RWPE1 (cell line): ENCODE data around the gene MRPS33.
"Not testable (repeated sequence)": the region's sequence is repeated elsewhere in the genome, so short reads cannot be mapped to it uniquely, and the experiment has no call there.

Experiments
- CTCF ChIA-PET: fragments of 350-600 bp; sonication (Branson Sonifier 250); formaldehyde crosslinking; extraction: SDS; loops from one replicate; lab custom pipeline; 2021; lab: Yijun Ruan, JAX
- POLR2A ChIA-PET: fragments of 400-600 bp; formaldehyde crosslinking; extraction: SDS; loops from one replicate; lab custom pipeline; 2020; ENCODE audit warnings: antibody characterized with exemption; ENCODE audit not compliant: low non-redundant PET; lab: Yijun Ruan, JAX
- DNase-seq: peaks from one replicate; pipeline ENCODE4 v3.0.0; 2012; ENCODE audit warnings: low spot score
- H3K27ac ChIP-seq: fragments of 450-650 bp; 2 replicates; pipeline ENCODE4 v1.5.1; 2017
- CTCF ChIP-seq: fragments of 450-650 bp; conservative IDR thresholded peaks from 2 replicates; pipeline ENCODE4 v1.5.1; 2017; ENCODE audit warnings: low read depth, mild to moderate bottlenecking

Gene MRPS33

GRCh38 chr7:141043616-141044015, 28.9 kb upstream of the MRPS33 start:
- no peak for DNase-seq
- H3K27ac ChIP-seq, result no peak overlapping the region
- ChIA-PET CTCF (no interaction called here), POLR2A (no interaction called here)
- TF ChIP-seq CTCF, result no peak

GRCh38 chr7:141042222-141043193, 27.8 kb upstream of the MRPS33 start:
- DNase-seq, result no peak
- no peak overlapping the region for H3K27ac ChIP-seq
- TF ChIP-seq CTCF, result no peak
- ChIA-PET POLR2A (interaction anchor here (0.6 kb wide), 1 partner anchor 366 kb away, joined by 4 read pairs; no protein-coding TSS in a partner anchor), CTCF (no interaction called here)

- POLR2A ChIA-PET, result no interaction called here
- no peak for DNase-seq
These were observed 24.6 kb upstream of the MRPS33 start for GRCh38 chr7:141039376-141039775.

GRCh38 chr7:141038100-141038499, 23.3 kb upstream of the MRPS33 start:
- DNase-seq, CTCF ChIA-PET, POLR2A ChIA-PET, H3K27ac ChIP-seq: not testable (repeated sequence)

More at GRCh38 chr7:141039376-141039775, 24.6 kb upstream of the MRPS33 start:
- no peak for TF ChIP-seq CTCF
- H3K27ac ChIP-seq, result no peak overlapping the region
- CTCF ChIA-PET, result interaction anchor here (0.6 kb wide), 1 partner anchor 194 kb away, joined by 3 read pairs; no protein-coding TSS in a partner anchor

- DNase-seq, POLR2A ChIA-PET, CTCF ChIA-PET: not testable (repeated sequence)
- peak overlapping the region; percentile 54 for H3K27ac ChIP-seq
These were observed 18.0 kb upstream of the MRPS33 start for GRCh38 chr7:141032539-141033323.

- ChIA-PET CTCF (no interaction called here), POLR2A (no interaction called here)
- no peak for TF ChIP-seq CTCF
- DNase-seq, result no peak
- no peak overlapping the region for H3K27ac ChIP-seq
These were observed 14.0 kb upstream of the MRPS33 start for GRCh38 chr7:141028767-141029166.

GRCh38 chr7:141027043-141027442, 12.3 kb upstream of the MRPS33 start:
- no peak overlapping the region for H3K27ac ChIP-seq
- no peak for TF ChIP-seq CTCF
- ChIA-PET CTCF (no interaction called here), POLR2A (no interaction called here)
- no peak for DNase-seq
